T-helper 2 cell (primary cell): ENCODE measurements around the gene B4GALT1.
"Not testable (repeated sequence)": the region's sequence is repeated elsewhere in the genome, so short reads cannot be mapped to it uniquely, and the experiment has no call there.

Source experiments
- DNase-seq, 5 experiments: peaks; one replicate each; pipeline versions ENCODE4 v3.0.0 to v3.0.0-alpha.2; 2012 to 2022

Gene B4GALT1

GRCh38 chr9:33182519-33182918, 15.4 kb upstream of the B4GALT1 start:
- DNase-seq = no peak

GRCh38 chr9:33180526-33181184, 13.5 kb upstream of the B4GALT1 start:
- no peak for DNase-seq

- DNase-seq = no peak
Observed at GRCh38 chr9:33178972-33179697, 12.0 kb upstream of the B4GALT1 start.

- DNase-seq = no peak
Observed at GRCh38 chr9:33177639-33178038, 10.5 kb upstream of the B4GALT1 start.

- DNase-seq = no peak
Observed at GRCh38 chr9:33177086-33177485, 9.9 kb upstream of the B4GALT1 start.

- DNase-seq = no peak
Observed at GRCh38 chr9:33175649-33176325, 8.7 kb upstream of the B4GALT1 start.

- DNase-seq = no peak
Observed at GRCh38 chr9:33172256-33173238, 5.4 kb upstream of the B4GALT1 start.

- DNase-seq = peak in 1 of 5 experiments; percentile 61
Observed at GRCh38 chr9:33170464-33171415, 3.6 kb upstream of the B4GALT1 start.

GRCh38 chr9:33168941-33169544, 1.9 kb upstream of the B4GALT1 start:
- DNase-seq = no peak

GRCh38 chr9:33167972-33168461, 881 bp upstream of the B4GALT1 start:
- DNase-seq = no peak

GRCh38 chr9:33166231-33167083, 679 bp downstream of the B4GALT1 start:
- no peak for DNase-seq

- DNase-seq = peak in 3 of 5 experiments; percentile 21 to 84 (median 42)
Observed at GRCh38 chr9:33165263-33166151, 1.6 kb downstream of the B4GALT1 start.

GRCh38 chr9:33164921-33165262, 2.2 kb downstream of the B4GALT1 start:
- DNase-seq = not testable (repeated sequence)

GRCh38 chr9:33164138-33164809, 2.9 kb downstream of the B4GALT1 start:
- DNase-seq = peak in 2 of 5 experiments; percentile 48 to 72

GRCh38 chr9:33163433-33164137, 3.6 kb downstream of the B4GALT1 start:
- no peak for DNase-seq

GRCh38 chr9:33162721-33163311, 4.3 kb downstream of the B4GALT1 start:
- DNase-seq = no peak

- DNase-seq = no peak
Observed at GRCh38 chr9:33161589-33162132, 5.5 kb downstream of the B4GALT1 start.
